Endothelial cell of umbilical vein (primary cell): ENCODE results near the gene TM9SF3.

ENCODE experiments used
- CTCF ChIP-seq, 2 donors: IDR thresholded peaks; 1 replicate in 1 of 2; 2 replicates in 1 of 2; pipeline ENCODE4 v1.5.1; 2011; ENCODE audit warnings: low read length in 2 of 2, mild to moderate bottlenecking in 2 of 2, moderate library complexity in 2 of 2, control low read depth in 1 of 2, inconsistent platforms in 1 of 2, low read depth in 1 of 2; ENCODE audit not compliant: insufficient read depth in 1 of 2; ENCODE audit errors: extremely low read depth in 1 of 2
- TF ChIP-seq, protein P1 (sequence below): IDR thresholded peaks from 2 replicates; pipeline ENCODE4 v1.6.1; 2011; ENCODE audit not compliant: insufficient read depth, insufficient read length

DNA sequence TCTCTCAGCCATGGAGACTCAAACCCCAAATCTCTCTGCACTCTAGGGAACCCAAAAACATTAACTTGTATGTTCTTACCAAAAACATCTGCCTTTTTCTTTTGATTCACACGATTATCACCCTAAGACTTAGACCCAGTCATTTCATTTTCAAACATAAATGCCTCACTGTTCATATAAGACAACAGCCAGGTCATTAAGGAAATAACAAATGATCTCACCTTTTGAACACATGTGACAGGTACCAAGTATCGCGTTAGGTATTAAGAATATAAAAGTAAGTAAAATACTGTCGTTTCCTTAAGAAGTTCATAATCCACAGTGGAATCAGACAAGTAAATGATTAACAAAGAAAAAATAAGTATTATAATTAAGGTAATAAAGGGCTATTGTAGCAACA, 8.8 kb downstream of the TM9SF3 start:
- TF ChIP-seq CTCF (IDR thresholded peaks at IDR 0.05; ENCODE audit: extremely low read depth in 1 of 2, insufficient read depth in 1 of 2, low read depth in 1 of 2, low read length in 2 of 2), result no peak
- TF ChIP-seq, protein P1, sequence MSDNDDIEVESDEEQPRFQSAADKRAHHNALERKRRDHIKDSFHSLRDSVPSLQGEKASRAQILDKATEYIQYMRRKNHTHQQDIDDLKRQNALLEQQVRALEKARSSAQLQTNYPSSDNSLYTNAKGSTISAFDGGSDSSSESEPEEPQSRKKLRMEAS, result no peak
